IPS DF 6.9 (cell line): ENCODE results near the gene ZFTA.
"Not testable (repeated sequence)": the region's sequence is repeated elsewhere in the genome, so short reads cannot be mapped to it uniquely, and the experiment has no call there.

Experiments used
- DNase-seq: peaks from one replicate; pipeline ENCODE4 v3.0.0-alpha.2; 2013; ENCODE audit warnings: low read depth, low spot score
- H3K27ac ChIP-seq: one replicate; pipeline ENCODE4 v1.5.1; 2013; ENCODE audit warnings: low read length, control low read depth
- H3K27me3 ChIP-seq: 2 replicates; pipeline ENCODE4 v1.6.1; 2013; ENCODE audit warnings: mild to moderate bottlenecking, low read length; ENCODE audit not compliant: control insufficient read depth, insufficient read depth
- H3K36me3 ChIP-seq: 2 replicates; pipeline ENCODE4 v1.6.1; 2013; ENCODE audit warnings: low read length; ENCODE audit not compliant: control insufficient read depth, insufficient read depth
- H3K4me1 ChIP-seq: 2 replicates; pipeline ENCODE4 v1.6.1; 2013; ENCODE audit warnings: low read length; ENCODE audit not compliant: control insufficient read depth, insufficient read depth
- H3K4me3 ChIP-seq: 2 replicates; pipeline ENCODE4 v1.5.1; 2013; ENCODE audit warnings: mild to moderate bottlenecking, low read length
- H3K9me3 ChIP-seq: 2 replicates; pipeline ENCODE4 v1.6.1; 2013; ENCODE audit warnings: low read length, inconsistent platforms; ENCODE audit not compliant: control insufficient read depth, insufficient read depth
- whole genome bisulfite sequencing: extraction: QIAGEN DNeasy Blood & Tissue Kit; methylation state at CpG from one replicate; pipeline ENCODE4 v1.1.7; 2013; ENCODE audit warnings: mixed read lengths, missing lambda C conversion rate; ENCODE audit not compliant: insufficient read length, insufficient coverage; 5-methylcytosine and 5-hydroxymethylcytosine counted together

ZFTA gene

DNA sequence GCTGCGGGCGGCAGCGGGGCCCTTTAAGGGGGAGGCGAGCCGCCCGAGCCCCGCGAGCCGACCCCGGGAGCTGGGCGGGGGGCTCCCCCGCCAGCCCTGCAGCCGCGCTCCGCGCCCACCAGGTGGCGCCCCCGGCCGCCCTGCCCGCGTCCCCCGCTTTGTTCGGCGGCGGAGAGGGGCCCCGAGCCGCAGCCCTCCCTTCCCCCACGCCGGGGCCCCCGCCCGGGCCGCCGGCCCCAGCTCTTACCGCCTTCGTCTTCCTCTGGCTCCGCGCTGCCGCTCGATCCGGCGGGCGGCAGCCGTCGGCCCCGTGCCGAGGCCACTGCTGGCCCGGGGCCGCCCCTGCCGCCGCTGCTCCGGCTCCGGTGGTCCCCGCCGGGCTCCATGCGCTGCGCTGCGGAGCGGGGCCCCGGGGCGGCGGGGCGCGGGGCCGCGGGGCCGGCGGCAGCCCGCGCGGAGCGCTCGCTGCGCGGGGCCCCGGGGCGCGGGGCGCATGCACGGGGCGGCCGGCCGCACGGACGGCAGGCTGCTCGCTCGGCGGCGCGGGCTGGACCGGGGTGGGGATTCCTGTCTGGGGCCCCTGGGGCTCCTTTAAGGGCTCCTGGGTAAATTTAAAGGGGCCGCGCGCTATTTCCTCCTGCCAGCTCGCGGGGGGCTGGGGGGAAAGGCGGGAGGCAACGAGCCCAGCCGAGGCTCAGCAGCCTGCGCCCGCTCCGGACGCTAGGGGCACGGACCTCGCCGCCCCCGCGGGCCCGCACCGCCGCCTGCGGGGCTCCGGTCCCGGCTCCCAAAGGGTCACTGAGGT is at the start of gene ZFTA:
Gene ZFTA, minus strand, starts transcription at position 539 of the 805 bp plus-strand sequence. Its CDS starts 153 bp downstream, at position 386.
- Histone ChIP-seq H3K4me3 (peak within 1 kb of the TSS; percentile 72), H3K27ac (no peak within 1 kb of the TSS), H3K36me3 (0 out of 2 replicates have a peak, but pooled peaks cover 4% of the 10 kb centered on the region), H3K9me3 (no peaks in the 10 kb centered on the region; the same call in 1 of the 2 replicates), H3K4me1 (peaks cover 19% of the 10 kb centered on the region), H3K27me3 (no peaks in the 10 kb centered on the region; the same call in 1 of the 2 replicates)
- no peak for DNase-seq
- no CpG with 5 or more reads among the region's 113 CpGs for WGBS

DNA sequence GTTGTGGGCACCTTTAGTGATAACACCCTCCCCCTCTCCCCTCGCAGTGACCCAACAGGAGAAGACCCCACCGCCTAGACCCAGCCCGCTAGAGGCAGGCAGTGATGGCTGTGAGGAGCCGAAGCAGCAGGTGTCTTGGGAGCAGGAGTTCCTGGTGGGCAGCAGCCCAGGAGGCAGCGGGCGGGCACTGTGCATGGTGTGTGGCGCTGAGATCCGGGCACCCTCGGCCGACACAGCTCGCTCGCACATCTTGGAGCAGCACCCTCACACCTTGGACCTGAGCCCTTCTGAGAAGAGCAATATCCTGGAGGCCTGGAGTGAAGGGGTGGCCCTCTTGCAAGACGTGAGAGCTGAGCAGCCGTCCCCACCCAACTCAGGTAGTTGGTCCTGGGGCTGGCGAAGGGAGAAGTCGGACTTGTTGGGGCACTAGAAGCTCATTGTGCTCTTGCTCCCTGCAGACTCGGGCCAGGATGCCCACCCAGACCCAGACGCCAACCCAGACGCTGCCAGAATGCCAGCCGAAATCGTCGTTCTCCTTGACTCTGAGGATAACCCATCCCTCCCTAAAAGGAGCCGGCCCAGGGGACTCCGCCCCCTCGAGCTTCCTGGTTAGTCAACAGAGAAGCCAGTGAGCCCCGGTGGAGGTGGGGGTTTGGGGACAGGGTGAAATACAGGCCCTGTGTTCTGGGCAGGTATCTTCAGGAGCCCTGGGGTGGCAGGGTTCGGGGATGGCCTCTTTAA is 49.4 kb upstream of the ZFTA start:
- H3K27me3 ChIP-seq, result no peaks in the 10 kb centered on the region
- no peak for DNase-seq
- H3K4me1 ChIP-seq, result no peaks in the 10 kb centered on the region
- no peaks in the 10 kb centered on the region for H3K9me3 ChIP-seq
- WGBS, result no CpG with 5 or more reads among the region's 27 CpGs
- H3K4me3 ChIP-seq, result no peak overlapping the region
- H3K36me3 ChIP-seq, result peaks cover 44% of the 10 kb centered on the region
- H3K27ac ChIP-seq, result no peak overlapping the region

DNA sequence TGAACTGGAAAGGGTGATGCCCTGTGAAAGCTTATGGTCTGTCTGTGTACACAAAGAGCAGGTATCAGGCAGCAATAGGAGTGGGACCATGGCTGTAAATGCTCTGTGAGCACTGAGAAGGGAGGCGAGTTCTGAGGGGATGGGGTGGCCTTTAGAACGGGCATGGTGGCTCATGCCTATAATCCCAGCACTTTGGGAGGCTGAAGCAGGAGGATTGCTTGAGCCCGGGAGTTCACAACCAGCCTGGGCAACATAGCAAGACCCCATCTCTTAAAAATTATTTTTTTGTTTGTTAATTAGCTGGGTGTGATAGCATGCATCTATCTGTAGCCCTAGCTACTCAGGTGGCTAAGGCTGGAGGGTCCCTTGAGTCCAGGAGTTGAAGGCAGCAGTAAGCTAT is 48.2 kb upstream of the ZFTA start:
- peaks cover 37% of the 10 kb centered on the region for H3K36me3 ChIP-seq
- H3K27me3 ChIP-seq, result peaks cover 1% of the 10 kb centered on the region; the same call in 1 of the 2 replicates
- WGBS, result no CpG with 5 or more reads among the region's 3 CpGs
- no peaks in the 10 kb centered on the region for H3K9me3 ChIP-seq
- H3K4me1 ChIP-seq, result no peaks in the 10 kb centered on the region
- H3K27ac ChIP-seq, result no peak overlapping the region
- no peak overlapping the region for H3K4me3 ChIP-seq
- DNase-seq, result no peak

DNA sequence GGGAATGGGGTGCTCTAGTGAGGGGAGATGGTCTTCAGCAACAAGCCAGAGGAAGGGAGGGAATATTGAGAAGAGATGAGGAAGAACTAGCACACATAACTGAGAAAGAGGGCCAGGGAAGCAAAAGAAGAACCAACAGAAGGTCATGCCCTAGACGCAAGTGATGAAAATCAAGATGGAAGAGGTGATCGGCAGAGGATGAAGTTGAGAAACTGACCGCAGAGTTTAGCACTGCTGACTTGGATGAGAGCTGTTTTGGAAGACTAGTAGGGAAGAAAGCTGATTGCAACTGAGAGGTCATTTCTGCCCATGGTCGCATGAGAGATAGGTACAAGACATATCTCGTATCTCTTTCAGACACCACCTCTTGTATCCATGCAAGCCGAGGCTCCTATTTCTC is 47.6 kb upstream of the ZFTA start:
- H3K27ac ChIP-seq, result no peak overlapping the region
- H3K9me3 ChIP-seq, result no peaks in the 10 kb centered on the region
- H3K27me3 ChIP-seq, result peaks cover 1% of the 10 kb centered on the region; the same call in 1 of the 2 replicates
- no peak for DNase-seq
- no CpG with 5 or more reads among the region's 6 CpGs for WGBS
- H3K4me3 ChIP-seq, result no peak overlapping the region
- peaks cover 32% of the 10 kb centered on the region for H3K36me3 ChIP-seq
- 0 out of 2 replicates have a peak, but pooled peaks cover 1% of the 10 kb centered on the region for H3K4me1 ChIP-seq

DNA sequence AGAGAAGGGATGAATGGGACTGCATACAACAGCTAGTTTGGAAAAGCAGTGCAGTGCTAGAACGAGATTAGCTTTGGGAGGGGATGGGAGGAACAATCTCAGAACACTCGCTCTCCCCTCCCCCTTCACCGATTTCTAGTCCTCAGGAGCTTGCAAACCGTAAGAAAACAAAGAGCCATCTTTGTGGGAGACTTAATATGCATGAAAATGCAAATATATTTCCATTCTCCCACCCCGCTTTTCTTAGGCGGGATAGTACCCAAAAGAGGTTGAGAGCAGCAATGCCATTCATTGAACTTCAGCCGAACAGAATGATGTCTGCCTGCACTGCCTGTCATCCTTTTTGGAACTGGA is 45.8 kb upstream of the ZFTA start:
- 0 out of 2 replicates have a peak, but pooled peaks cover 1% of the 10 kb centered on the region for H3K4me1 ChIP-seq
- DNase-seq, result no peak
- H3K36me3 ChIP-seq, result peaks cover 23% of the 10 kb centered on the region
- peak overlapping the region; percentile 88 for H3K4me3 ChIP-seq
- no peak overlapping the region for H3K27ac ChIP-seq
- WGBS, result no CpG with 5 or more reads among the region's 7 CpGs
- H3K9me3 ChIP-seq, result no peaks in the 10 kb centered on the region
- peaks cover 1% of the 10 kb centered on the region; the same call in 1 of the 2 replicates for H3K27me3 ChIP-seq

DNA sequence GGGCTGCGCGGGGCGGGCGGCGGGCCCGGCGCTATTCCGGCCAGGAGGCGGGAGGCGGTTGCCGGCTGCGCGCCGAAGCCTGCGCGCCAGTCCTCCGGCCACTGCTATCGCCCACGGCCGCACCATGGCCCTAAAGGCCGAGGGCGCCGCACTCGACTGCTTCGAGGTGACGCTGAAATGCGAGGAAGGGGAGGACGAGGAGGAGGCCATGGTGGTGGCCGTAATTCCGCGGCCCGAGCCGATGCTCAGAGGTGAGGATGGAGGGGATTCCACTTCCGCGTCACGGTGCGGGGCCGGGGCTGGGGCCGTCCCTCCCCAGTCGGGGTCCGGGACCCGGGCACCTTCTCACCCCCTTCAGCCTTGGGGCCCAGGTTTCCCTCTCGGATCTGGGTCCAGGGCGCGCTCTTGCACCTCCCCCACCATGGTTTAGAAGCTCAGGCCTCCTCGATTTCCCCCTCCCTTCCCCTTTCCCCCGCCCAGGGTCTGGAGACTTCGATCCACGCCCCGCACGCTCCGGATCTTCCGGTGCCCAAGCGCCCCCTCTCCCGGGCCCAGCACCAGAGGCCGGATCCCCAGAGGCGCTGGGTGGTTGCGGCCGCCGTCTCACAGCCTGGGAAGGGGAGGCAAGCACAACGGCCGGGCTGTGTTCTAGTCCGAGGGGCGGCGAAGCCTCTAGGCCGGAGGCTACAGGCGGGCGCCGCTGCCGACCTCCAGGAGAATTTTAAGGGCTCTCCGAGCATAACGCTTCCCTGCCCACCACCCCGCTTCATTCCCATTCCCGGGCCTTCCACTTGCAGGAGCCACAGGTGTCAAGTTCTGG is 45.2 kb upstream of the ZFTA start:
- peak overlapping the region; percentile 88 for H3K4me3 ChIP-seq
- no peak overlapping the region for H3K27ac ChIP-seq
- 0 out of 2 replicates have a peak, but pooled peaks cover 1% of the 10 kb centered on the region for H3K4me1 ChIP-seq
- peaks cover 21% of the 10 kb centered on the region for H3K36me3 ChIP-seq
- H3K27me3 ChIP-seq, result peaks cover 1% of the 10 kb centered on the region; the same call in 1 of the 2 replicates
- H3K9me3 ChIP-seq, result no peaks in the 10 kb centered on the region
- no peak for DNase-seq
- WGBS, result no CpG with 5 or more reads among the region's 74 CpGs

DNA sequence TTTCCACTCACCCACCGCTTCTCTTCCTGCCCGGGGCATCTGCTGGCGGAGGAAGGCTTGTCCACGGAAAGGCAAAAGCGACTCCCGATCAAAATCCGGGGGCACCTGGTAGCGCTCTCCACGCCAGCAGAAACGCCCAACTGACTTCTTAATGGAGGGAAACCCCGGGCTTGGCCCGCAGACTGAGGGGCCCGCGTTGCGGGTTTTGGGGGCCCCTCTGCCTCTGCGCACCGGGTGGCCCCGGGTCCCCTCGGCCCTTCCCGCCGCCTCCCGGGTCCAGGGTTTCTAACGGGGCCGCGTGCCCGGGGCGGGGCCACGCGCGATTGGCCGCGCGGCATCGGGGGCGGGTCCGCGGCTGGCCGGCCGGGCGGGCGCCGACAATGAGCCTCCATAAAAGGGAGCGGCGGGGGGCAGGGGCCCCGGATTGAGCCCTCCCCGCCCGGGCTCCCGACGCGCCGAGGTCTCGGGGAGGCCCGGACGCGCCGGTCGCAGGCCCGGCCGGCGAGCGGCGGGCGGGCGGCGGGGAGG is 44.5 kb upstream of the ZFTA start, which contains the start of gene SPINDOC:
Gene SPINDOC, plus strand, starts transcription at position 422 of the 528 bp plus-strand sequence. CDS start 231 bp downstream, outside the sequence.
- WGBS, result no CpG with 5 or more reads among the region's 65 CpGs
- H3K9me3 ChIP-seq, result no peaks in the 10 kb centered on the region
- DNase-seq, result no peak
- peak within 1 kb of the TSS; percentile 88 for H3K4me3 ChIP-seq
- peaks cover 1% of the 10 kb centered on the region; the same call in 1 of the 2 replicates for H3K27me3 ChIP-seq
- no peak within 1 kb of the TSS for H3K27ac ChIP-seq
- 0 out of 2 replicates have a peak, but pooled peaks cover 1% of the 10 kb centered on the region for H3K4me1 ChIP-seq
- H3K36me3 ChIP-seq, result peaks cover 14% of the 10 kb centered on the region

DNA sequence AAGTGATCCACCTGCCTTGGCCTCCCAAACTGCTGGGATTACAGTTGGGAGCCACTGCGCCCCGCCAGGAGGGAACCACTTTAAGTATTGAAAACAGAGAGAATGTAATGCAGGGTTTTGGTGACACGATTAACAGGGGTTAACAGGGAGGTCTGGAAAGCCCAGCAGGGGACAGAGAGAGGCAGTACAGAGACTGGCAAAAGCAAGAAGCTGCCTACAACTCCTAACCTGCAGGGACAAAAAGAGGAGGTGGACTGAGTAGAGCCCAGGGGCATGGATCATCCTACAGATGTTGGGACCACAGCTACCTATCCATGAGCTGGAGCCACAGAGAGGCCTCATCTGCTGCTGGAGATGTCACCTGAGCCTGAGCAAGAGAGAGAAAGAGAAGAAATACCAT is 42.9 kb upstream of the ZFTA start:
- DNase-seq, result no peak
- no peak overlapping the region for H3K27ac ChIP-seq
- H3K4me3 ChIP-seq, result no peak overlapping the region
- peaks cover 1% of the 10 kb centered on the region; the same call in 1 of the 2 replicates for H3K27me3 ChIP-seq
- 0 out of 2 replicates have a peak, but pooled peaks cover 1% of the 10 kb centered on the region for H3K4me1 ChIP-seq
- H3K36me3 ChIP-seq, result peaks cover 5% of the 10 kb centered on the region
- no peaks in the 10 kb centered on the region for H3K9me3 ChIP-seq
- no CpG with 5 or more reads among the region's 3 CpGs for WGBS

DNA sequence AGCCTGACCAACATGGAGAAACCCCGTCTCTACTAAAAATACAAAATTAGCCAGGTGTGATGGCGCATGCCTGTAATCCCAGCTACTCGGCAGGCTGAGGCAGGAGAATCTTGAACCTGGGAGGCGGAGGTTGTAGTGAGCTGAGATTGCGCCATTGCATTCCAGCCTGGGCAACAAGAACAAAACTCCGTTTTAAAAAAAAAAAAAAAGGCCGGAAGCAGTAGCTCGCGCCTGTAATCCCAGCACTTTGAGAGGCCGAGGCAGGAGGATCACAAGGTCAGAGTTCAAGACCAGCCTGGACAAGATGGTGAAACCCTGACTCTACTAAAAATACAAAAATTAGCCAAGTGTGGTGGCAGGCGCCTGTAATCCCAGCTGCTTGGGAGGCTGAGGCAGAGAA is 41.8 kb upstream of the ZFTA start:
- DNase-seq, H3K9me3 ChIP-seq, H3K27me3 ChIP-seq, H3K4me1 ChIP-seq, H3K27ac ChIP-seq, H3K36me3 ChIP-seq, H3K4me3 ChIP-seq: not testable (repeated sequence)
- WGBS, result no CpG with 5 or more reads among the region's 11 CpGs
